IMR-90 (cell line): ENCODE measurements around the gene MIA2. TPM values are rescaled to one million over a fixed set of nuclear protein-coding genes. Genes with fewer than 3 reads are reported as not detected.

Source experiments
- ATAC-seq: fragments of 200-7000 bp; cut with Tn5 transposase; 2 replicates; pipeline ENCODE4 v1.9.1; 2020; ENCODE audit warnings: low read depth, mild to moderate bottlenecking, moderate library complexity
- BruUV-seq: library from RNA; stranded (reverse); fragments of 400-500 nt; replicated peaks from 2 replicates; lab custom pipeline; 2021; lab: Mats Ljungman, UMichigan
- CTCF ChIA-PET: fragments of 300-600 bp; formaldehyde crosslinking; extraction: SDS; loops from one replicate; lab custom pipeline; 2021; ENCODE audit warnings: antibody characterized with exemption; lab: Yijun Ruan, JAX
- POLR2A ChIA-PET: fragments of 300-600 bp; sonication (Branson Sonifier 250); formaldehyde crosslinking; loops from one replicate; lab custom pipeline; 2022; ENCODE audit warnings: antibody characterized with exemption; ENCODE audit not compliant: unreplicated experiment; lab: Charles Lee
- DNase-seq: peaks from one replicate; pipeline ENCODE4 v3.0.0; 2013
- H2AFZ ChIP-seq: replicated peaks from 2 replicates; pipeline ENCODE3; 2013; ENCODE audit warnings: low read length, mild to moderate bottlenecking; ENCODE audit not compliant: poor library complexity
- H2AK5ac ChIP-seq: 2 replicates; pipeline ENCODE4 v1.6.1; 2013; ENCODE audit warnings: low read depth, low read length, inconsistent platforms
- H2AK9ac ChIP-seq: replicated peaks from 2 replicates; pipeline ENCODE3; 2013; ENCODE audit warnings: mild to moderate bottlenecking, low read depth, low read length, moderate library complexity; ENCODE audit not compliant: poor library complexity
- H2BK120ac ChIP-seq: 2 replicates; pipeline ENCODE4 v1.6.1; 2013; ENCODE audit warnings: low read depth, low read length, inconsistent platforms
- H2BK15ac ChIP-seq: 3 replicates; pipeline ENCODE4 v1.6.1; 2013; ENCODE audit warnings: low read depth, low read length, inconsistent platforms
- H2BK20ac ChIP-seq: 2 replicates; pipeline ENCODE4 v1.6.1; 2013; ENCODE audit warnings: low read depth, mild to moderate bottlenecking, inconsistent platforms, low read length, moderate library complexity
- H2BK5ac ChIP-seq: 2 replicates; pipeline ENCODE4 v1.6.1; 2013; ENCODE audit warnings: mild to moderate bottlenecking, low read depth, low read length, inconsistent platforms; ENCODE audit not compliant: poor library complexity, severe bottlenecking
- H3K14ac ChIP-seq: replicated peaks from 2 replicates; pipeline ENCODE4 v1.6.1; 2013; ENCODE audit warnings: low read depth, low read length, inconsistent platforms
- H3K18ac ChIP-seq: 2 replicates; pipeline ENCODE4 v1.6.1; 2013; ENCODE audit warnings: low read depth, low read length, control low read depth
- H3K23ac ChIP-seq: 2 replicates; pipeline ENCODE4 v1.6.1; 2013; ENCODE audit warnings: low read depth, low read length, inconsistent platforms
- H3K27ac ChIP-seq: 2 replicates; pipeline ENCODE4 v1.5.1; 2013; ENCODE audit warnings: mild to moderate bottlenecking, control low read depth, low read length; ENCODE audit not compliant: insufficient read depth
- H3K27me3 ChIP-seq: 2 replicates; pipeline ENCODE4 v1.6.1; 2013; ENCODE audit warnings: low read length; ENCODE audit not compliant: control insufficient read depth, insufficient read depth
- H3K36me3 ChIP-seq: 2 replicates; pipeline ENCODE4 v1.6.1; 2013; ENCODE audit warnings: low read length, mixed read lengths; ENCODE audit not compliant: control insufficient read depth, insufficient read depth
- H3K4ac ChIP-seq: 2 replicates; pipeline ENCODE4 v1.6.1; 2013; ENCODE audit warnings: low read depth, low read length, inconsistent platforms
- H3K4me1 ChIP-seq: 2 replicates; pipeline ENCODE4 v1.6.1; 2013; ENCODE audit warnings: low read length, mixed read lengths; ENCODE audit not compliant: control insufficient read depth, insufficient read depth
- H3K4me2 ChIP-seq: 2 replicates; pipeline ENCODE4 v1.6.1; 2013; ENCODE audit warnings: low read depth, mild to moderate bottlenecking, control low read depth, low read length, moderate library complexity
- H3K4me3 ChIP-seq: 2 replicates; pipeline ENCODE4 v1.5.1; 2013; ENCODE audit warnings: low read depth, mild to moderate bottlenecking, control low read depth, low read length, moderate library complexity; ENCODE audit not compliant: insufficient read depth
- H3K56ac ChIP-seq: 2 replicates; pipeline ENCODE4 v1.6.1; 2013; ENCODE audit warnings: low read length, inconsistent platforms; ENCODE audit not compliant: insufficient read depth; ENCODE audit errors: extremely low read depth
- H3K79me1 ChIP-seq, 2 experiments: 2 replicates each; pipeline ENCODE4 v1.6.1; 2013; ENCODE audit warnings: low read length in 2 of 2, inconsistent platforms in 1 of 2, low read depth in 1 of 2
- H3K9ac ChIP-seq: 2 replicates; pipeline ENCODE4 v1.6.1; 2013; ENCODE audit warnings: low read depth, low read length, control low read depth
- H3K9me1 ChIP-seq: 2 replicates; pipeline ENCODE4 v1.6.1; 2013; ENCODE audit warnings: low read length, inconsistent platforms; ENCODE audit not compliant: insufficient read depth
- H3K9me3 ChIP-seq: 2 replicates; pipeline ENCODE4 v1.6.1; 2013; ENCODE audit warnings: low read length; ENCODE audit not compliant: control insufficient read depth, insufficient read depth
- H4K20me1 ChIP-seq: 2 replicates; pipeline ENCODE4 v1.6.1; 2013; ENCODE audit warnings: low read length, inconsistent platforms; ENCODE audit not compliant: insufficient read depth
- H4K5ac ChIP-seq: 2 replicates; pipeline ENCODE4 v1.6.1; 2013; ENCODE audit warnings: mild to moderate bottlenecking, low read depth, low read length, control low read depth
- H4K8ac ChIP-seq, 2 experiments: 2 replicates each; pipeline ENCODE4 v1.6.1; 2013; ENCODE audit warnings: low read depth in 2 of 2, low read length in 2 of 2, control low read depth in 1 of 2, inconsistent platforms in 1 of 2
- H4K91ac ChIP-seq: 2 replicates; pipeline ENCODE4 v1.6.1; 2013; ENCODE audit warnings: low read depth, low read length, inconsistent platforms; ENCODE audit not compliant: insufficient read depth
- BHLHE40 ChIP-seq: fragments of 150-350 bp; IDR thresholded peaks from 2 replicates; pipeline ENCODE4 v1.6.1; 2016; ENCODE audit warnings: mild to moderate bottlenecking, low read depth, low read length
- CEBPB ChIP-seq: IDR thresholded peaks from 2 replicates; pipeline ENCODE4 v1.6.1; 2012; ENCODE audit warnings: low read depth, low read length, improper control_type of control experiment
- CHD1 ChIP-seq: IDR thresholded peaks from 2 replicates; pipeline ENCODE4 v1.6.1; 2012; ENCODE audit warnings: low read depth, low read length, improper control_type of control experiment
- FOS ChIP-seq: fragments of 150-350 bp; IDR thresholded peaks from 2 replicates; pipeline ENCODE4 v1.6.1; 2016; ENCODE audit warnings: low read depth, low read length
- MAFK ChIP-seq: IDR thresholded peaks from 2 replicates; pipeline ENCODE4 v1.6.1; 2012; ENCODE audit warnings: low read depth, low read length, improper control_type of control experiment
- MAZ ChIP-seq: IDR thresholded peaks from 2 replicates; pipeline ENCODE4 v1.6.1; 2012; ENCODE audit warnings: low read depth, mild to moderate bottlenecking, low read length, improper control_type of control experiment, moderate library complexity, borderline replicate concordance
- MXI1 ChIP-seq: IDR thresholded peaks from 2 replicates; pipeline ENCODE4 v1.6.1; 2012; ENCODE audit warnings: low read depth, mild to moderate bottlenecking, low read length, moderate library complexity, borderline replicate concordance
- NFE2L2 ChIP-seq: fragments of 150-350 bp; IDR thresholded peaks from 2 replicates; pipeline ENCODE4 v1.6.1; 2016; ENCODE audit warnings: low read depth, mild to moderate bottlenecking, low read length
- POLR2A ChIP-seq: IDR thresholded peaks from 2 replicates; pipeline ENCODE4 v1.6.1; 2012; ENCODE audit warnings: mild to moderate bottlenecking, low read depth, low read length
- RAD21 ChIP-seq: IDR thresholded peaks from 2 replicates; pipeline ENCODE4 v1.6.1; 2012; ENCODE audit warnings: low read length, improper control_type of control experiment
- RCOR1 ChIP-seq: IDR thresholded peaks from 2 replicates; pipeline ENCODE4 v1.6.1; 2012; ENCODE audit warnings: mild to moderate bottlenecking, low read length, improper control_type of control experiment; ENCODE audit not compliant: insufficient replicate concordance
- RFX5 ChIP-seq: IDR thresholded peaks from 2 replicates; pipeline ENCODE4 v1.8.0; 2012; ENCODE audit warnings: low read depth, mild to moderate bottlenecking, low read length, moderate library complexity
- SMC3 ChIP-seq: fragments of 150-350 bp; IDR thresholded peaks from 2 replicates; pipeline ENCODE4 v1.6.1; 2016; ENCODE audit warnings: low read depth, mild to moderate bottlenecking, antibody characterized with exemption, low read length, moderate library complexity
- WGBS, 2 experiments: methylation state at CpG; one replicate each; pipeline versions ENCODE4 v1.1.5 to v1.1.7; 2013; ENCODE audit warnings: missing lambda C conversion rate in 2 of 2; ENCODE audit not compliant: insufficient read length in 1 of 2; ENCODE audit errors: extremely low coverage in 2 of 2; 5-methylcytosine and 5-hydroxymethylcytosine counted together
- dilution Hi-C: fragments of 300-500 bp; cut with HindIII; formaldehyde crosslinking; loops from one replicate; pipeline ENCODE4 v1.14.3; 2018; ENCODE audit warnings: low sequenced_read_pairs; ENCODE audit not compliant: unreplicated experiment
- in situ Hi-C: fragments of 300-500 bp; cut with MboI; formaldehyde crosslinking; loops from 3 replicates; pipeline ENCODE4 v1.14.3; 2019; ENCODE audit warnings: low sequenced_read_pairs, inconsistent platforms, mixed read lengths
- intact Hi-C: fragments of 100-400 bp; cut with micrococcal nuclease; formaldehyde crosslinking; loops from 2 replicates; pipeline ENCODE4 v1.10.0; 2022
- polyA plus RNA-seq, 3 experiments: library from polyadenylated mRNA; depleted of rRNA; stranded (reverse); fragments of >200 nt; gene quantifications; 2 replicates each; pipeline ENCODE4 v1.2.3, GENCODE V29; 2012; ENCODE audit warnings: low replicate concordance in 1 of 3
- total RNA-seq: library from RNA; depleted of rRNA; stranded (reverse); fragments of >200 nt; gene quantifications from 2 replicates; pipeline ENCODE4 v1.2.3, GENCODE V29; 2012
- TF ChIP-seq, protein P1 (sequence below): fragments of 150-350 bp; IDR thresholded peaks from 2 replicates; pipeline ENCODE4 v1.6.1; 2017; ENCODE audit warnings: mild to moderate bottlenecking, antibody characterized with exemption, low read length, low read depth
- TF ChIP-seq, protein P2 (sequence below): conservative IDR thresholded peaks from 2 replicates; pipeline ENCODE4 v1.5.1; 2012; ENCODE audit warnings: mild to moderate bottlenecking, low read depth, low read length, improper control_type of control experiment
- TF ChIP-seq, protein P3 (sequence below): fragments of 150-350 bp; IDR thresholded peaks from 2 replicates; pipeline ENCODE4 v1.6.1; 2016; ENCODE audit warnings: low read depth, mild to moderate bottlenecking, low read length, moderate library complexity, borderline replicate concordance

The MIA2 gene
- total and polyA plus RNA-seq, 2 of the 4 experiments (the other 2 are of a cell fraction) = 3.9 to 6.8 TPM

DNA sequence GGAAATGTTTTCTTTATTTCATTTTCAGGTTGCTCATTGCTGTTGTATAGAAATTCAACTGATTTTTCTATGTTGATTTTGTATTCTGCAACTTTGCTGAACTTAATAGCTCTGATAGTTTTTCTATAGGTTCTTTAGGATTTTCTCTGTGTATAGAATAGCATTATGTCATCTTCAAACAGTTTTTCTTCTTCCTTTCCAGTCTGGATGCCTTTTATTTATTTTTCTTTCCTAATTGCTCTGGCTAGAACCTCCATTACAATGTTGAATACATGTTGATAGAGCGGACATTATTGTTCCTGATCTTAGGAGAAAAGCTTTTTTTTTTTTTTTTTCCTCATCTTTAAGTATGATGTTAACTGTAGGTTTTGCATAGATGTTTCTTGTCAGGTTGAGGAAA lies 39.2 kb downstream of the MIA2 start:
- Histone ChIP-seq H3K9ac (no peak overlapping the region), H4K5ac (no peak overlapping the region), H3K36me3 (no peaks in the 10 kb centered on the region), H3K9me3 (no peaks in the 10 kb centered on the region; the same call in 1 of the 2 replicates), H3K4ac (no peak overlapping the region), H3K14ac (no peak overlapping the region), H3K4me3 (no peak overlapping the region), H3K79me1 (peaks cover 13 to 46% of the 10 kb centered on the region in 2 experiments), H2AK9ac (no peak overlapping the region), H4K20me1 (peaks cover 3% of the 10 kb centered on the region; the same call in 1 of the 2 replicates), H3K4me1 (no peaks in the 10 kb centered on the region), H2BK15ac (no peak overlapping the region), H2BK5ac (no peak overlapping the region), H2AK5ac (no peak overlapping the region), H3K18ac (no peak overlapping the region), H4K8ac (no peak overlapping the region), H3K27ac (no peak overlapping the region), H3K4me2 (no peak overlapping the region), H2BK20ac (no peak overlapping the region), H3K23ac (no peak overlapping the region), H2AFZ (no peak overlapping the region), H2BK120ac (no peak overlapping the region), H4K91ac (no peak overlapping the region), H3K27me3 (no peaks in the 10 kb centered on the region), H3K9me1 (no peaks in the 10 kb centered on the region), H3K56ac (no peak overlapping the region)
- WGBS, 2 experiments = no CpG with 5 or more reads among the region's 1 CpG
- TF ChIP-seq, protein P1, sequence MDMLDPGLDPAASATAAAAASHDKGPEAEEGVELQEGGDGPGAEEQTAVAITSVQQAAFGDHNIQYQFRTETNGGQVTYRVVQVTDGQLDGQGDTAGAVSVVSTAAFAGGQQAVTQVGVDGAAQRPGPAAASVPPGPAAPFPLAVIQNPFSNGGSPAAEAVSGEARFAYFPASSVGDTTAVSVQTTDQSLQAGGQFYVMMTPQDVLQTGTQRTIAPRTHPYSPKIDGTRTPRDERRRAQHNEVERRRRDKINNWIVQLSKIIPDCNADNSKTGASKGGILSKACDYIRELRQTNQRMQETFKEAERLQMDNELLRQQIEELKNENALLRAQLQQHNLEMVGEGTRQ = no peak
- TF ChIP-seq MAZ = no peak
- no peak for TF ChIP-seq RCOR1
- TF ChIP-seq, protein P2, sequence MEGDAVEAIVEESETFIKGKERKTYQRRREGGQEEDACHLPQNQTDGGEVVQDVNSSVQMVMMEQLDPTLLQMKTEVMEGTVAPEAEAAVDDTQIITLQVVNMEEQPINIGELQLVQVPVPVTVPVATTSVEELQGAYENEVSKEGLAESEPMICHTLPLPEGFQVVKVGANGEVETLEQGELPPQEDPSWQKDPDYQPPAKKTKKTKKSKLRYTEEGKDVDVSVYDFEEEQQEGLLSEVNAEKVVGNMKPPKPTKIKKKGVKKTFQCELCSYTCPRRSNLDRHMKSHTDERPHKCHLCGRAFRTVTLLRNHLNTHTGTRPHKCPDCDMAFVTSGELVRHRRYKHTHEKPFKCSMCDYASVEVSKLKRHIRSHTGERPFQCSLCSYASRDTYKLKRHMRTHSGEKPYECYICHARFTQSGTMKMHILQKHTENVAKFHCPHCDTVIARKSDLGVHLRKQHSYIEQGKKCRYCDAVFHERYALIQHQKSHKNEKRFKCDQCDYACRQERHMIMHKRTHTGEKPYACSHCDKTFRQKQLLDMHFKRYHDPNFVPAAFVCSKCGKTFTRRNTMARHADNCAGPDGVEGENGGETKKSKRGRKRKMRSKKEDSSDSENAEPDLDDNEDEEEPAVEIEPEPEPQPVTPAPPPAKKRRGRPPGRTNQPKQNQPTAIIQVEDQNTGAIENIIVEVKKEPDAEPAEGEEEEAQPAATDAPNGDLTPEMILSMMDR = no peak
- TF ChIP-seq CEBPB = no peak
- no peak for TF ChIP-seq CHD1
- no peak for TF ChIP-seq MAFK
- TF ChIP-seq BHLHE40 = no peak
- TF ChIP-seq, protein P3, sequence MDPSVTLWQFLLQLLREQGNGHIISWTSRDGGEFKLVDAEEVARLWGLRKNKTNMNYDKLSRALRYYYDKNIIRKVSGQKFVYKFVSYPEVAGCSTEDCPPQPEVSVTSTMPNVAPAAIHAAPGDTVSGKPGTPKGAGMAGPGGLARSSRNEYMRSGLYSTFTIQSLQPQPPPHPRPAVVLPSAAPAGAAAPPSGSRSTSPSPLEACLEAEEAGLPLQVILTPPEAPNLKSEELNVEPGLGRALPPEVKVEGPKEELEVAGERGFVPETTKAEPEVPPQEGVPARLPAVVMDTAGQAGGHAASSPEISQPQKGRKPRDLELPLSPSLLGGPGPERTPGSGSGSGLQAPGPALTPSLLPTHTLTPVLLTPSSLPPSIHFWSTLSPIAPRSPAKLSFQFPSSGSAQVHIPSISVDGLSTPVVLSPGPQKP = no peak
- no peak for TF ChIP-seq RFX5
- TF ChIP-seq FOS = no peak
- no peak for TF ChIP-seq NFE2L2
- TF ChIP-seq SMC3 = no peak
- TF ChIP-seq POLR2A = no peak
- TF ChIP-seq RAD21 = no peak
- TF ChIP-seq MXI1 = no peak
- dilution Hi-C loops (no loop called here), in situ Hi-C loops (no loop called here), intact Hi-C loops (no loop called here)
- ATAC-seq = no peak
- POLR2A ChIA-PET = interaction anchor here (0.5 to 0.6 kb wide), 2 partner anchors 10 to 84 kb away, joined by 4 to 8 read pairs; no protein-coding TSS in a partner anchor
- BruUV-seq = no TSS peak
- CTCF ChIA-PET = interaction anchor here (0.6 kb wide), 1 partner anchor 32 kb away, joined by 3 read pairs; no protein-coding TSS in a partner anchor
- DNase-seq = no peak
